IgD-negative memory B cell (primary cell): ENCODE data around the gene ZFC3H1. TPM values are rescaled to one million over a fixed set of nuclear protein-coding genes. Genes with fewer than 3 reads are reported as not detected.

Experiments
- H3K27ac Mint-ChIP-seq, 3 donors: one replicate each; pipeline ENCODE4 v1.8.0; 2020 to 2022; ENCODE audit warnings: mild to moderate bottlenecking in 3 of 3, mixed read lengths in 3 of 3, moderate library complexity in 1 of 3
- H3K27me3 Mint-ChIP-seq: one replicate; pipeline ENCODE4 v1.8.0; 2021; ENCODE audit warnings: mixed read lengths
- H3K36me3 Mint-ChIP-seq: one replicate; pipeline ENCODE4 v1.8.0; 2020; ENCODE audit warnings: mild to moderate bottlenecking, mixed read lengths
- H3K4me1 Mint-ChIP-seq, 3 donors: one replicate each; pipeline ENCODE4 v1.8.0; 2020 to 2022; ENCODE audit warnings: mixed read lengths in 3 of 3, mild to moderate bottlenecking in 1 of 3
- H3K4me3 Mint-ChIP-seq, 4 donors: one replicate each; pipeline ENCODE4 v1.8.0; 2020 to 2022; ENCODE audit warnings: mild to moderate bottlenecking in 4 of 4, mixed read lengths in 4 of 4, moderate library complexity in 3 of 4
- H3K9me3 Mint-ChIP-seq, 3 donors: one replicate each; pipeline ENCODE4 v1.8.0; 2020 to 2021; ENCODE audit warnings: mixed read lengths in 3 of 3, mild to moderate bottlenecking in 1 of 3
- polyA plus RNA-seq: library from polyadenylated mRNA; unstranded; fragments of 300-500 nt; fragmentation: Illumina TruSeq; gene quantifications from one replicate; pipeline ENCODE4 v1.2.3, GENCODE V29; 2021

The ZFC3H1 gene
- polyA plus RNA-seq, 1 donor from 2014 or later, result 39.3 TPM

- H3K36me3 Mint-ChIP-seq, result peaks cover 6% of the 10 kb centered on the region
- no peaks in the 10 kb centered on the region for H3K9me3 Mint-ChIP-seq
- no peaks in the 10 kb centered on the region for H3K27me3 Mint-ChIP-seq
- peak overlapping the region in 1 of 4 donors; percentile 8 for H3K4me3 Mint-ChIP-seq
- peaks cover 26 to 31% (median 31%) of the 10 kb centered on the region in 3 donors for H3K4me1 Mint-ChIP-seq
- H3K27ac Mint-ChIP-seq, result no peak overlapping the region
These were observed 6.9 kb downstream of the ZFC3H1 start for GRCh38 chr12:71656740-71657139.

DNA sequence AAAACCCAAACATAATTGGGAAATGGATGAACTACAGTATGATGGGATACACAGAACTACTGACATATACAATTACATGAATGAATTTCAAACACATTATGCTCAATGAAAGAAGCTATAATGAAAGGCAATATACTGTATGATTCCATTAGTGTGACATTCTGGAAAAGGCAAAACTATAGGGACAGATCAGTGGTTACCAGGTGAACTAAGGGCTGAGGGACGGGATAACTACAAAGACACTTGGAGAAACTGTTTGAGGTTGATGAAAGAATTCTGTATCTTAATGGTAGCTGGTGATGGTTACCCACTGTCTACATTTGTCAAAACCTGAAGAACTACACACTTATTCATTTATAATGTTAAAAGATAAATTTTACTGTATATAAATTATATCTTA is 7.7 kb downstream of the ZFC3H1 start:
- H3K4me3 Mint-ChIP-seq, result peak overlapping the region in 1 of 4 donors; percentile 12

DNA sequence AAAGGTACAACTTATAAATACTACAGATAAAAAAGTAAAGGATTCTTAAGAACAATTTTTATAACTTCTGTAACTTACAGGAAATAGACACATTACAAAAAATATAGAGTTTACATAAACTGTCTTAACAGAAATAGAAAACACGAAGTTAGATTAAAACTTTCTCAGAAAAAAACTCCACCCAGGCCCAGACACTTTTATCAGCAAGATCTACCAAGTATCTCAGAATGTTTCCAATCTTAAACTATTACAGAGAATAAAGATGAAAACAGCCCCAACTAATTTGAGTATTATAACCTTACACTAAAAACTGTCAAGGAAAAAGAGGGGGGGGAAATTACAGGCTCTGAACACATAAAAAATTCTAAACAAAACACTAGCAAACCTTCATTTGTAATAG is 8.2 kb downstream of the ZFC3H1 start:
- peaks cover 26 to 30% (median 29%) of the 10 kb centered on the region in 3 donors for H3K4me1 Mint-ChIP-seq
- H3K36me3 Mint-ChIP-seq, result peaks cover 6% of the 10 kb centered on the region
- no peaks in the 10 kb centered on the region for H3K9me3 Mint-ChIP-seq
- no peaks in the 10 kb centered on the region for H3K27me3 Mint-ChIP-seq
- H3K27ac Mint-ChIP-seq, result no peak overlapping the region
- H3K4me3 Mint-ChIP-seq, result peak overlapping the region in 2 of 4 donors; percentile 12 to 23

More for the DNA sequence above, 7.7 kb downstream of the ZFC3H1 start:
- peaks cover 23 to 30% (median 29%) of the 10 kb centered on the region in 3 donors for H3K4me1 Mint-ChIP-seq
- peaks cover 6% of the 10 kb centered on the region for H3K36me3 Mint-ChIP-seq
- no peaks in the 10 kb centered on the region for H3K9me3 Mint-ChIP-seq
- no peak overlapping the region for H3K27ac Mint-ChIP-seq
- no peaks in the 10 kb centered on the region for H3K27me3 Mint-ChIP-seq

GRCh38 chr12:71654200-71654599 is 9.4 kb downstream of the ZFC3H1 start:
- Mint-ChIP-seq H3K4me3 (no peak overlapping the region), H3K4me1 (peaks cover 24 to 30% (median 25%) of the 10 kb centered on the region in 3 donors), H3K9me3 (no peaks in the 10 kb centered on the region), H3K27ac (no peak overlapping the region), H3K27me3 (no peaks in the 10 kb centered on the region), H3K36me3 (peaks cover 6% of the 10 kb centered on the region)

GRCh38 chr12:71653137-71653536 is 10.5 kb downstream of the ZFC3H1 start:
- Mint-ChIP-seq H3K27ac (no peak overlapping the region), H3K4me1 (peaks cover 22 to 25% (median 24%) of the 10 kb centered on the region in 3 donors), H3K4me3 (no peak overlapping the region), H3K27me3 (no peaks in the 10 kb centered on the region), H3K36me3 (peaks cover 6% of the 10 kb centered on the region), H3K9me3 (no peaks in the 10 kb centered on the region)

GRCh38 chr12:71652656-71653055 is 11.0 kb downstream of the ZFC3H1 start:
- no peaks in the 10 kb centered on the region for H3K27me3 Mint-ChIP-seq
- peaks cover 6% of the 10 kb centered on the region for H3K36me3 Mint-ChIP-seq
- H3K4me1 Mint-ChIP-seq, result peaks cover 23 to 25% (median 24%) of the 10 kb centered on the region in 3 donors
- no peaks in the 10 kb centered on the region for H3K9me3 Mint-ChIP-seq
- no peak overlapping the region for H3K27ac Mint-ChIP-seq
- no peak overlapping the region for H3K4me3 Mint-ChIP-seq

DNA sequence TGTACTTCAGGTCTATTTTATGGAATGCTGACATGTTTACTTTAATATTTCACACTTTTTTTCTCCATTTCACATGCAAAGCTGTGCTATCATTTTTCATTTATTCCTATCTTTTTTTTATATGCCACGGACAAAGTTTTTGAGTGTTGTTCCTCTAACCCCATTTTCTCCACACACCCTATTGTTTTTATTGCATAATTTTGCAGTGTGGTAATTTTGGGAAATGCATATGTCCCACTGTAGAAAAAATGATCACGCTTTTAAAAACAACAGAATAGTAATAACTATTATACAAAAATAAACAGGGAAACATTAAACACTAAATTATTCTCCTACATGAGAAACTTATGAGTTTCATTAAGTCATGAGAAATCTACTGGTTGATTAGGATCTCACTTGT is 14.2 kb downstream of the ZFC3H1 start:
- Mint-ChIP-seq H3K4me3 (no peak overlapping the region), H3K4me1 (peaks cover 5 to 9% (median 6%) of the 10 kb centered on the region in 3 donors), H3K27ac (no peak overlapping the region), H3K36me3 (peaks cover 2% of the 10 kb centered on the region), H3K9me3 (no peaks in the 10 kb centered on the region), H3K27me3 (no peaks in the 10 kb centered on the region)

- Mint-ChIP-seq H3K9me3 (no peaks in the 10 kb centered on the region), H3K4me3 (peak overlapping the region in 2 of 4 donors; percentile 23 to 71), H3K27me3 (no peaks in the 10 kb centered on the region), H3K36me3 (peaks cover 8% of the 10 kb centered on the region), H3K4me1 (peaks cover 5 to 9% (median 5%) of the 10 kb centered on the region in 3 donors), H3K27ac (no peak overlapping the region)
These were observed 15.1 kb downstream of the ZFC3H1 start for GRCh38 chr12:71648537-71648936.

- H3K4me3 Mint-ChIP-seq, result no peak overlapping the region
- H3K36me3 Mint-ChIP-seq, result peaks cover 10% of the 10 kb centered on the region
- peaks cover 5 to 9% (median 5%) of the 10 kb centered on the region in 3 donors for H3K4me1 Mint-ChIP-seq
- H3K27ac Mint-ChIP-seq, result no peak overlapping the region
- H3K27me3 Mint-ChIP-seq, result no peaks in the 10 kb centered on the region
- no peaks in the 10 kb centered on the region for H3K9me3 Mint-ChIP-seq
These were observed 17.1 kb downstream of the ZFC3H1 start for GRCh38 chr12:71646512-71646911.

GRCh38 chr12:71645268-71645667 is 18.4 kb downstream of the ZFC3H1 start:
- H3K27me3 Mint-ChIP-seq, result no peaks in the 10 kb centered on the region
- H3K27ac Mint-ChIP-seq, result peak overlapping the region in 2 of 3 donors; percentile 37 to 71
- H3K4me3 Mint-ChIP-seq, result no peak overlapping the region
- H3K9me3 Mint-ChIP-seq, result no peaks in the 10 kb centered on the region
- peaks cover 2 to 9% (median 5%) of the 10 kb centered on the region in 3 donors for H3K4me1 Mint-ChIP-seq
- H3K36me3 Mint-ChIP-seq, result peaks cover 10% of the 10 kb centered on the region

DNA sequence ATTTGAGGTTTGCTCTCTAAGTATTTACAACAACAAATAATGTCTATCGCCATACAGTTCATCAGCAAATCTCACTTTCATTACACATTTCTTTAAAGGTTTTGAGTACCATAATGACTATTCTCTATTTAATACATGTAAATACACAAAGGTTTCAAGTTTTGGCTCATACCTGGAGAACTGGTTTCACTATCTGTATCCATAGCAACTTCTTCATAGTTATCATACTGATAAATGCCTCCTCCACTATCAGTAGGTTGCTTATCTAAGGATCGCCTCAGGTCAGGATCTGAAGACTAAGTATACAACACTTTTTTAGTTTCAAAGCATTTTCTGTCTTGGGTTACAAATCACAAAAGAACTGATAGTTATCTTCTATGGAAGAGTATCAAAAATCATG is 21.4 kb downstream of the ZFC3H1 start:
- H3K4me1 Mint-ChIP-seq, result peaks cover 5 to 7% (median 5%) of the 10 kb centered on the region in 3 donors
- no peak overlapping the region for H3K4me3 Mint-ChIP-seq
- peaks cover 10% of the 10 kb centered on the region for H3K36me3 Mint-ChIP-seq
- H3K27me3 Mint-ChIP-seq, result no peaks in the 10 kb centered on the region
- H3K9me3 Mint-ChIP-seq, result no peaks in the 10 kb centered on the region
- no peak overlapping the region for H3K27ac Mint-ChIP-seq

DNA sequence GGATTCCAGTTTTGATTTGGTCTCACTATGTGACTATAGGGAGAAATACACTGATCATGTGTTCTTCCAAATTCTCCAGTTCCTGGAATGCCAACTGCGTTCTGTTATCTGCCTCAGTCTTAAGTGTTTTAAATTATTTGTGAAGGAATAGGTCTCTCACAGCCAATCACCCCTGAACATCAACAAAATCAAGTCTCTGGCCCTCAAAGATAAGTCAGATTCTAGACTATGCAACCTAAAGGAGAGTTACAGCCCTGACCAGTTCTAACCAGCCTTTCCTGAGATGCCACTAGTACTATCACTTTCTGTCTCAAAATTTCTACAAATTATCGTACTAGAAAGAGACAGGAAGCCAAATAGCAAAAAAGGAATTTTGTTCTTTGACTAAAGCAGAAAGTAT is 22.3 kb downstream of the ZFC3H1 start:
- peak overlapping the region in 1 of 3 donors; percentile 3 for H3K27ac Mint-ChIP-seq
- no peak overlapping the region for H3K4me3 Mint-ChIP-seq
- H3K9me3 Mint-ChIP-seq, result no peaks in the 10 kb centered on the region
- H3K4me1 Mint-ChIP-seq, result peaks cover 9 to 11% (median 10%) of the 10 kb centered on the region in 3 donors
- H3K36me3 Mint-ChIP-seq, result peaks cover 13% of the 10 kb centered on the region
- H3K27me3 Mint-ChIP-seq, result no peaks in the 10 kb centered on the region

DNA sequence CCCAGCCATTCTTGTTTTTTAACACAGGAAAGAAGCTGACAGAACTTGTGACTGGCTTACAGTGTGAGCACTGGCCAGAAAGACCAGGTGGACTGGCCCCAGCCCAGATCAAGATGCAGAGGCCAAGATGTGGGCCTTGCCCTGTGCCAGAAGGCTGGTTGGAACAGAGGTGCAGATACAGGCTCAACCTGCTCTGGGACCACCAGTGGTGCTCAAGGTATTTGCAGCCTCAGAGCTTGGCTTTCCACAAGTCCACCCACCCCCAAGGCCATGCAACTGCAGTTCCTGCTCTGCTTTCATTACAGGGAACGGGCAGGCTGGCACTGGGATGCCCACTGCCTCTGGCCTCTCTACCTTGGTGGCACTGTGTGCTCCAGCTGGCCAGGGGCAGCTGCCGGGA is 23.3 kb downstream of the ZFC3H1 start:
- no peak overlapping the region for H3K27ac Mint-ChIP-seq

DNA sequence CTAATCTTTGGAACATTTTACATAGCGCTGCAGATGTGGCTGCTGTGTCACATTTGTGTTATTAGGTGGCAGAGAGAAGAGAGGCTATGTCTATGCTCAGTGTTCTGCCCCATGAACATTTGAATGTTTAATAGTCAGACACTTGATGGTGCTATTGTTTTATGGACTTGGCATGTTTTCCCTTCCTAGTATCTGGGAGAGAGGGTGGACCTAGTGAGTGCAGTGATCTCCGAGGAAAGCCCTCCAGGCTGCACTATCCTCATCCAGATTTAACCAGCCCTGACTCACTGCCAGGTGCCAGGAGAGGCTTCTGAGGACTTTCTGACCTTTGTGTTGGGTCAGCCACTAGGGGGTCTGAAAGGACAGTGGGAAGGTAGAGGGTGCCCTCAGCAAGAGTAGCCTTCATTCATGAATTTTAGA is 24.3 kb downstream of the ZFC3H1 start:
- peaks cover 11% of the 10 kb centered on the region for H3K36me3 Mint-ChIP-seq
- no peak overlapping the region for H3K4me3 Mint-ChIP-seq

More for the DNA sequence above, 23.3 kb downstream of the ZFC3H1 start:
- peaks cover 13% of the 10 kb centered on the region for H3K36me3 Mint-ChIP-seq
- H3K27me3 Mint-ChIP-seq, result no peaks in the 10 kb centered on the region
- H3K9me3 Mint-ChIP-seq, result no peaks in the 10 kb centered on the region
- peaks cover 7 to 10% (median 10%) of the 10 kb centered on the region in 3 donors for H3K4me1 Mint-ChIP-seq
- H3K4me3 Mint-ChIP-seq, result no peak overlapping the region

GRCh38 chr12:71638499-71638898 is 25.1 kb downstream of the ZFC3H1 start:
- peaks cover 4% of the 10 kb centered on the region for H3K36me3 Mint-ChIP-seq

More for the DNA sequence above, 24.3 kb downstream of the ZFC3H1 start:
- H3K9me3 Mint-ChIP-seq, result no peaks in the 10 kb centered on the region
- H3K27me3 Mint-ChIP-seq, result no peaks in the 10 kb centered on the region
- H3K4me1 Mint-ChIP-seq, result peaks cover 5 to 8% (median 6%) of the 10 kb centered on the region in 3 donors
- H3K27ac Mint-ChIP-seq, result peak overlapping the region in 2 of 3 donors; percentile 23 to 27

DNA sequence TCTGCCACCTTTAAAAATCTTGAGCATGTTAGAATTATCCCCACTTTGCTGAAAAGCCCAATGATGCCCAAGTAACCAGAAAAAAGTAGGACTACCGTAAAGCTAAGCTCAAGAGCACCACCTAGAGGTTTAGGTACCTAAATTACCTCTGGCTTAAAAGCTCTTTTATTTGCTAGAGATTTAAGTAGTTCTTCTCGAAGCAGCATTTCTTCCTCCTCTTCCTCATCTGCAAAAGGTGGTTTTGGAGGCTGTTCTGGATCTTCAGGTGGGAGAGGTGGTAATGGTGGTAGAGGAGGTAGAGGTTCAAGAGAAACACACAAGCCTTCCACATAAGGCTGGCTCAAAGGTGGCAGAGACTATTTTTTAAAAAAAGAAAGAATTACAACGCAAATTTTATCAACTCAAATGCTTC is 26.9 kb downstream of the ZFC3H1 start:
- Mint-ChIP-seq H3K27me3 (no peaks in the 10 kb centered on the region), H3K9me3 (no peaks in the 10 kb centered on the region)

More at GRCh38 chr12:71638499-71638898, 25.1 kb downstream of the ZFC3H1 start:
- H3K27ac Mint-ChIP-seq, result no peak overlapping the region
- no peak overlapping the region for H3K4me3 Mint-ChIP-seq
- H3K4me1 Mint-ChIP-seq, result peaks cover 5 to 8% (median 6%) of the 10 kb centered on the region in 3 donors
- no peaks in the 10 kb centered on the region for H3K27me3 Mint-ChIP-seq
- H3K9me3 Mint-ChIP-seq, result no peaks in the 10 kb centered on the region

More for the DNA sequence above, 26.9 kb downstream of the ZFC3H1 start:
- Mint-ChIP-seq H3K4me1 (peaks cover 5 to 8% (median 6%) of the 10 kb centered on the region in 3 donors), H3K4me3 (no peak overlapping the region), H3K36me3 (peaks cover 2% of the 10 kb centered on the region), H3K27ac (peak overlapping the region in 1 of 3 donors; percentile 8)
